PC-9 (cell line): ENCODE measurements around the gene DOC2A. TPM values are rescaled to one million over a fixed set of nuclear protein-coding genes. Genes with fewer than 3 reads are reported as not detected.

Experiments
- BruUV-seq: library from RNA; stranded (reverse); fragments of 400-500 nt; replicated peaks from 2 replicates; lab custom pipeline; 2021; lab: Mats Ljungman, UMichigan
- CTCF ChIA-PET: fragments of 300-600 bp; sonication (Branson Sonifier 250); formaldehyde crosslinking; loops from one replicate; lab custom pipeline; 2022; ENCODE audit warnings: antibody characterized with exemption; lab: Charles Lee
- POLR2A ChIA-PET: fragments of 300-600 bp; sonication (Branson Sonifier 250); formaldehyde crosslinking; loops from one replicate; lab custom pipeline; 2022; ENCODE audit warnings: antibody characterized with exemption; ENCODE audit not compliant: unreplicated experiment; lab: Charles Lee
- DNase-seq, 2 experiments: peaks; one replicate each; pipeline versions ENCODE4 v3.0.0 to v3.0.0-alpha.2; 2015 to 2022; ENCODE audit warnings: mixed read lengths in 1 of 2
- H2AFZ ChIP-seq: fragments of 200-600 bp; sonication (generic); 2 replicates; pipeline ENCODE4 v1.8.1; 2017; ENCODE audit warnings: antibody characterized with exemption
- H3F3A ChIP-seq: fragments of 200-600 bp; sonication (generic); 2 replicates; pipeline ENCODE4 v1.8.1; 2017; ENCODE audit warnings: antibody characterized with exemption, mild to moderate bottlenecking, low read depth; ENCODE audit not compliant: insufficient read depth
- H3K27ac ChIP-seq: fragments of 200-600 bp; sonication (generic); 2 replicates; pipeline ENCODE4 v1.6.1; 2016; ENCODE audit warnings: mixed run types
- H3K27me3 ChIP-seq: fragments of 200-600 bp; sonication (generic); 2 replicates; pipeline ENCODE4 v1.6.1; 2016; ENCODE audit warnings: low read depth, mixed run types; ENCODE audit not compliant: insufficient read depth
- H3K36me3 ChIP-seq: fragments of 200-600 bp; sonication (generic); 2 replicates; pipeline ENCODE4 v1.6.1; 2016; ENCODE audit warnings: low read depth, mixed run types
- H3K4me1 ChIP-seq: fragments of 200-600 bp; sonication (generic); replicated peaks from 2 replicates; pipeline ENCODE4 v1.6.1; 2016; ENCODE audit warnings: mixed run types; ENCODE audit not compliant: insufficient read depth
- H3K4me2 ChIP-seq: fragments of 200-600 bp; sonication (generic); 2 replicates; pipeline ENCODE4 v1.6.1; 2017; ENCODE audit warnings: mixed run types
- H3K4me3 ChIP-seq: fragments of 200-600 bp; sonication (generic); 2 replicates; pipeline ENCODE4 v1.6.1; 2016; ENCODE audit warnings: mixed run types
- H3K79me2 ChIP-seq: fragments of 200-600 bp; sonication (generic); 2 replicates; pipeline ENCODE4 v1.6.1; 2017; ENCODE audit warnings: low read depth, mixed run types
- H3K9me2 ChIP-seq: fragments of 200-600 bp; sonication (generic); 2 replicates; pipeline ENCODE4 v1.8.1; 2017; ENCODE audit warnings: mild to moderate bottlenecking; ENCODE audit not compliant: insufficient read depth
- H3K9me3 ChIP-seq: fragments of 200-600 bp; sonication (generic); 2 replicates; pipeline ENCODE4 v1.8.1; 2016; ENCODE audit warnings: low read depth; ENCODE audit not compliant: insufficient read depth
- H4K20me1 ChIP-seq: fragments of 200-600 bp; sonication (generic); 2 replicates; pipeline ENCODE4 v1.8.1; 2017; ENCODE audit not compliant: insufficient read depth
- CTCF ChIP-seq: fragments of 200-600 bp; sonication (generic); conservative IDR thresholded peaks from 2 replicates; pipeline ENCODE4 v1.6.1; 2017; ENCODE audit warnings: mixed run types, antibody characterized with exemption, mild to moderate bottlenecking, moderate library complexity
- EZH2 ChIP-seq: fragments of 200-600 bp; sonication (generic); IDR thresholded peaks from 2 replicates; pipeline ENCODE4 v1.8.0; 2017; ENCODE audit warnings: antibody characterized with exemption, low read depth
- intact Hi-C: fragments of 100-400 bp; cut with micrococcal nuclease; formaldehyde crosslinking; loops from one replicate; pipeline ENCODE4 v1.10.0; 2022; ENCODE audit not compliant: unreplicated experiment
- total RNA-seq: library from RNA; stranded (reverse); gene quantifications from 2 replicates; pipeline ENCODE4 v1.2.3, GENCODE V29; 2021

Gene DOC2A
- total RNA-seq, 1 experiment from 2014 or later, result 11.0 TPM

GRCh38 chr16:30051518-30051917 is 40.7 kb upstream of the DOC2A start:
- CTCF ChIA-PET, result interaction anchor here (1.1 kb wide), 1 partner anchor 12 kb away, joined by 3 read pairs; no protein-coding TSS in a partner anchor
- POLR2A ChIA-PET, result interaction anchor here (0.5 to 0.7 kb wide), 4 partner anchors 16 to 95 kb away, joined by 3 to 32 read pairs (median 18); no protein-coding TSS in a partner anchor

GRCh38 chr16:30049871-30050270 is 39.0 kb upstream of the DOC2A start:
- ChIA-PET POLR2A (interaction anchor here (0.8 kb wide), 1 partner anchor 10 kb away, joined by 7 read pairs; no protein-coding TSS in a partner anchor), CTCF (no interaction called here)
- Histone ChIP-seq H3K79me2 (peaks cover 6% of the 10 kb centered on the region), H3K9me3 (no peaks in the 10 kb centered on the region), H3K9me2 (no peaks in the 10 kb centered on the region), H2AFZ (no peak overlapping the region), H4K20me1 (no peaks in the 10 kb centered on the region), H3K4me2 (no peak overlapping the region), H3F3A (peaks cover 34% of the 10 kb centered on the region), H3K4me3 (no peak overlapping the region), H3K4me1 (peaks cover 11% of the 10 kb centered on the region), H3K36me3 (no peaks in the 10 kb centered on the region), H3K27me3 (no peaks in the 10 kb centered on the region), H3K27ac (no peak overlapping the region)
- intact Hi-C loops, result loop anchor here (5.0 kb wide), 1 partner anchor 357 kb away; the partner anchor contains the start of gene ZNF771
- BruUV-seq, result no TSS peak
- TF ChIP-seq CTCF (no peak), EZH2 (no peak)
- no peak for DNase-seq

More at GRCh38 chr16:30051518-30051917, 40.7 kb upstream of the DOC2A start:
- Histone ChIP-seq H3K4me1 (peaks cover 20% of the 10 kb centered on the region), H3K9me3 (no peaks in the 10 kb centered on the region), H3K36me3 (no peaks in the 10 kb centered on the region), H3K4me2 (no peak overlapping the region), H3K27me3 (no peaks in the 10 kb centered on the region), H3F3A (peaks cover 46% of the 10 kb centered on the region), H2AFZ (no peak overlapping the region), H4K20me1 (no peaks in the 10 kb centered on the region), H3K9me2 (no peaks in the 10 kb centered on the region), H3K79me2 (peaks cover 6% of the 10 kb centered on the region), H3K27ac (no peak overlapping the region), H3K4me3 (no peak overlapping the region)
- DNase-seq, result peak in 1 of 2 experiments; percentile 34
- intact Hi-C loops, result loop anchor here (5.0 kb wide), 1 partner anchor 356 kb away; the partner anchor contains the start of gene ZNF771
- BruUV-seq, result no TSS peak
- TF ChIP-seq CTCF, result no peak
- TF ChIP-seq EZH2, result no peak

- 0 out of 2 replicates have a peak, but pooled peaks cover 3% of the 10 kb centered on the region for H3K4me1 ChIP-seq
These were observed 35.8 kb upstream of the DOC2A start for GRCh38 chr16:30046588-30046987.

More at GRCh38 chr16:30046588-30046987, 35.8 kb upstream of the DOC2A start:
- Histone ChIP-seq H3K36me3 (no peaks in the 10 kb centered on the region), H3F3A (peaks cover 16% of the 10 kb centered on the region), H4K20me1 (no peaks in the 10 kb centered on the region), H3K27me3 (no peaks in the 10 kb centered on the region), H3K9me2 (no peaks in the 10 kb centered on the region), H3K27ac (no peak overlapping the region), H3K79me2 (no peaks in the 10 kb centered on the region), H3K4me2 (no peak overlapping the region), H3K9me3 (no peaks in the 10 kb centered on the region), H2AFZ (no peak overlapping the region), H3K4me3 (no peak overlapping the region)
- ChIA-PET POLR2A (interaction anchor here (0.6 kb wide), 2 partner anchors 157 to 587 kb away, joined by 3 read pairs; no protein-coding TSS in a partner anchor), CTCF (no interaction called here)
- TF ChIP-seq CTCF (no peak), EZH2 (no peak)
- intact Hi-C loops, result no loop called here
- no TSS peak for BruUV-seq
- no peak for DNase-seq
